GM21360 (cell line): Measurements from ENCODE around the gene GLI3.

ENCODE experiments used
- ATAC-seq: cut with Tn5 transposase; IDR thresholded peaks from one replicate; pipeline ENCODE4 v1.9.1; 2021; ENCODE audit warnings: mild to moderate bottlenecking, moderate library complexity; ENCODE audit not compliant: unreplicated experiment

GLI3 gene

DNA sequence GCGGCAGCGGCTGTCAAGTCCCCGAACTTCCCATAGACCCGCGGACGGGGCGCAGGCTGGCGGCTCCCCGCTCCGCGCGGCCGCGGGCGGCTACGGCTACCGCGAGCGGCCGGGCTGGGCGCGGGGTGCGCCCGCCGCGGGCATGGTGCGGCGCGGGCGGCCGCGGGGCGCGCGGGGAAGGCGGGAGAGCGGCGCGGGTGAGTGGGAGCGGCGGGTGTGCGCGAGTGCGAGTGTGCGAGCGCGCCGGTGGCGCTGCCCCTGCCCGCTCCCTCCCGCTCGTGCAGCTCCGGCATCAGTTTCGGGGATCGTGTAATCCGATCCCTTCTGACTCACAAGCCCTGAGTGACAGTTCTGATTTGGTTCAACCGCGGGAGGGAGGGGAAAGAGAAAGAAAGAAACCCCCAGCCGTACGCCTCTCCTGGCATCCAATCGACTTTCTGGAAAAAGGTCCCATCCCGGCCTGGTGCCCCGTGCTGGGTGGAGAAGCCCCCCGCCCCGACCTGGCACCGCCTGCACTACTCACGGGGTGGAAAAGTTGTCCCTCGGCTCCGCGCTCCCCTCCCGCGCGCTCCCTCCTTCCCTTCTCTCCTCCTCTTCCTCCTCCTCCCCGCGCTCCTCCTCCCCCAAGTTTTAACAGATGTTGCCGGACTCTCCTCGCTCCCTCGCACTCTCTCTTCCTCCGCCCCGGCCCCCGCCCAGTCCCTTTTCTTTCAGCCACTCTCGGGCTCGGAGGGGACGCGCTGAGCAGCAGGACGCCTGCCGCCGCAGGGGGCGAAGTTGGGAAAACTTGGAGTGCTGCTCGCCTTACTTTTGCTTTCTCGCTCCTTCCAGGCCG is at the start of gene GLI3:
GLI3 (minus strand) TSS at position 234 of the 835 bp plus-strand sequence. CDS start 13,956 bp downstream, outside the sequence.
- ATAC-seq: peak; percentile 74

DNA sequence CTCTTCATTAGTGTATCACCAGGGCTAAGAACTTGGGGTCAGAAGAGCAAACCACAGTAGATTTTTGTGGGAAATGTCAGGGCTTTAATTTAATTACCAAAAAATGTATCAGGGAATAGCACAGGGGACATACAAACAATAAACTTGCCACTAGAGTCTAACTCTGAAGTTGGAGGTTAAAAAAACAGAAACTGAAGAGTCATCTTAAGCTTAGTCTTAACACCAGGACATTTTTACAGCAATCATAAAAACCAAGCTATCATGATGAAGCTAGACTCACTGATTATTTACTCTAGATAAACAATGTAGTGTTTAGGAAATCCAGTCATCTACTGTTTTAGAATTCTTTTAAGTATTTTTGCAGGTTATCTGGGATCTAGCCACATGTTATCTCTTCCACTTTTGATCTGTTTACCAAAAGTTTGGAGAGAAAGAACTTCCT is 48.4 kb upstream of the GLI3 start:
- ATAC-seq: no peak

DNA sequence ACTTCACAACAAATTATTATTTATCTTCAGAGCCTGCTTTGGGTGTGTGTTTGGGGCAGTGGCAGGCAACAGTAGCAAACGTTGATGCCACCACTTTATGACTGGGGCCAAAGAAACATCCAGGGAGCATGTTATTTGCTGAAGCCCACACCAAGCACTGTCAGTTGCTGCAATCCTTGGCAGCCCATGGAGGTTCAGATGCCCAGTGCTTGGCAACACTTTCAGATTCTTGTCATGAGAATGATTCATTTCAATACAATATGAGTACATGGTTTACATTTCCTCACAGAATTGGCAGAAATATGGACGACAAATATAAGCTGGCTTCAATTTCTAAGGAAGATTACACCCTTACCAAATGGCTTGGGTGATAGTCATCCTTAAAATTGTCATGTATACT is 46.5 kb upstream of the GLI3 start:
- ATAC-seq: no peak

DNA sequence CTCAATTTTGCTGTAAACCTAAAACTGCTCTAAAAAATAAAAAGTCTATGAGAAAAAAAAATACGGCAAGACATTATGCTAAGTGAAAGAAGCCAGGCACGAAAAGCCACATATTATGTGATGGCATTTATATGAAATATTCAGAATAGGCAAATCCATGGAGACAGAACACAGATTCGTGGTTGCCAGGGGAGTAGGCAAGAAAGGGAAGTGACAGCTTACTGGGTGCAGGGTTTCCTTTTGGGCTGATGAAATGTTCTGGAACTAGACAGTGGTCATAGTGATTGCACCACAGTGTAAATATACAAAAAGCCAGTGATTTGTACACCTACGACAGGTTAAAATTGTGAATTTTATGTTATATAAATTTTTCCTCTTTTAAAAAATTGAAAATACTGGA is 41.3 kb upstream of the GLI3 start:
- no peak for ATAC-seq

DNA sequence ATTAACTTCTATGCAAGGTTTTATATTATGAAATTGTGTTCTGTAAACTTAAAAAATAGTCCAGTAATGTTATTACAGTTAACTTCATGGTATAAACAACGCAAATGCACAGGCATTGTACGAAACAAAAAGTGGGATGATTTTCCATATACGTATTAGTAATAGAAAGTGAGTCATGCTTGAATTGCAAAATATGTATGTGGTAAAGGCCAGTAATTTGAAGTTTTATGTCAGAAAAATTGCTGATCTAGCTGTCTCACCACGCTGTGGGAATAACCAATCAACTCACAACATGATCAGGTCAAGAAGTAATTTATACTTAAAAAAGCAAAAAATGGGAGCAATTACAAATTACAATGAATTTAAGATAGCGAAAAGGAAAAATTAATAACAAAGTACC is 37.0 kb upstream of the GLI3 start:
- ATAC-seq: no peak

DNA sequence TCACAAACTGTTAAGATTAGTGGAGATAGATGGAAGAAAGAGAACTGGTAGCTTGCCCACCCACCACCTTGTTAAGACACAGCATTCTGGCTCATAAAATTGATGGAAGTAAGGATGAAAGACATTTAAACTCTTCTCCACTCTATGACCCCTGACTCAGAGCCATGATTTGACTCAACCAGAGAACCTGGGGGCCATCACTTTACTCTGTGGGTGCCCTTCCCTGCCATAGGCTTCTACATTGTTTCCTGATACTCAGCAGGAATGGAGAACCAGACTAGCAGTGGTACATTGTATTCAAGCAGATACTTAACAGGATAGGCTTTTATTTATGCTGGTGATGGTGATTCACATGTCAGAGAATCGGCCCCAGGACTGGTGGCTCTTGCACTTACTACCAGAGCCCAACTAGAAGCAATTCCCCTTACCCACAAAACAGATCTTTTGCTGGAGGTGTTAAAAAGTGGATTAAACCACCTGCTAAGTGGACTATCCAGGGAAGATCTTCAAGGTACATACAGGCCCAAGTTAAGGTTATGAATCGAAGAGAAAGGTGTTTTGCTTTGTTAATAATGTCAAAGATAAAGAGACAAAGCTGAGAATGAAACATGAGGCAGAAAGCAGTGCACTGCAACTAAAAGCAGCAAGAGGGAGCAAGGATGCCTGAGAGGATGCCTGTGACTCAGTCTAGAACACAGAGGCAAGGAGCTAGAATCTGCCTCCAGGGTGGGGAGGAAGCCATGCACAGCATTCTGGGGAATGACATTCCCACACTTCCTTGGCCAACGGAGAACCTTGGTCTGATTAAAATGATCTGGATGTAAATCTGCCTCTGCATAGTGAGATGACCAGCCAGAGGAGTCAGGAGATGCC is 36.0 kb upstream of the GLI3 start:
- ATAC-seq: no peak

DNA sequence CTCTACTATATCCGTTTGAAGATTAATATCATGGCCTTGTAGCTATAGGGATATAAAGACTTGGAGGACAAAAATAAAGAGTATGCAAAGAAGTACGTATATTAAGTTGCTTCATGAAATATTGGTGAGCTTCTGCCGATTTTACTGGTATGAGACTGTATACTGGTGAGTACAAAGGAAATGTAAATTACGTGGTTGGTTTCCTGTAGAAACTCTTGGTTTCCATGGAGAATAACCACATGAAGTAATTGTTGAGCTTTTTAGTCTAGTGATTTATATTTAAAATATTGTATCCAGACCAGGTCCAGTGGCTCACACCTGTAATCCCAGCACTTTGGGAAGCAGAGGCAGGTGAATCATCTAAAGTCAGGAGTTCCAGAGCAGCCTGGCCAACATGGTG is 32.2 kb upstream of the GLI3 start:
- ATAC-seq: no peak

DNA sequence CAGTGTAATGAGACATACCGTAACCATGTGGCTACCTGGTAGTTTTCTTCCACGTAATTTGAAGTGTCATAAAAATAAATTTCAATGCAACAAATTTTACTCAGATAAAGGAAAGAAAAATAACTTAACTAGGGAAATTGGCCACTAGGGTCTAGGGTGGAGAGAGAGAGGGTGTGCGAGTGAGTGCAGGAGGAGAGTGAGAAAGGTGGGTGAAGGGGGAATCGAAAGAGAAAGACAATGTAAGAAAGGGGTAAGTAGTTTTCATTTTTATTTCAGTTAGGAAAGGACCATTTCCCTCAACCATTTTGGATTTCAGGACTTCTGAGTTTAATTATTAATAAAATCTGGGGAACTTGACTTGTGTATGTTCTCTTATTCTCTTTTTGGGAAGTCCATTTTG is 27.7 kb upstream of the GLI3 start:
- no peak for ATAC-seq

DNA sequence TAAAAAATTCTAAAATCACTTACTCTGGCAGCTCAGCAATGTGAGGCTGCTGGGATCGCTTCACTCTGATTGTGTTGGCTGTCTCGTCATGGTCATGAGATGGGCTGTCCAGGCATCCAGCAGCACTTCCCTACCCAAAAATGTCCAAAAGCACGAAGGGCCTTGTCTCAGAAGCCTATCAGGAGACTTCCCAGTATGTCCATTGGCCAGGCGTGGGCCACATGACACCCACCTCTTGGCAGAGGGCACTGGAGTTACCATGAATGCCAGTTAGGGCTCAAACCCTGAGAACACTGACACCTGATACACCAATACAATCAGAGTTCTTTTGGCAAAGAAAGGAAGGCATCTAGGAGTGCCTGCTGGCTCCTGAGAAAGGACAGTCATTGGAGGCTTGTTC is 27.0 kb upstream of the GLI3 start:
- no peak for ATAC-seq

DNA sequence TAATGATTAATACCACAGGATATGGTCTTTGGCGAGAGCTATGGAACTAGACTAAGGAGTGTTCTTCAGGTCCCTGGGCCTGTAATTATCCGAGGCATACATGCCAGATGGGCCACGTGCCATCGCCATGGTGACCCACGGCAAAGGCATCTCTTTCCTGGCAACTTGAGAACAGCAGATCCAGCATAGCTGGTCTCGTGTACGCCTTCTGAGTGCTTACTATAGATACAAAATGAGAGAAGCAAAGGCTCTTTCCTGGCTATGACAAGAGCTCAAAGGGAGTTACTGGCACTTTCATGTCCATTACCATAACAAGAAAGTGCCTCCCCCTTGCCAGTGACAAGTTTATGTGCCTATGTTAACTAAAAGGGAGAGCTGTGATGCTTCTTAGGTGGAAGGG is 26.0 kb upstream of the GLI3 start:
- no peak for ATAC-seq

DNA sequence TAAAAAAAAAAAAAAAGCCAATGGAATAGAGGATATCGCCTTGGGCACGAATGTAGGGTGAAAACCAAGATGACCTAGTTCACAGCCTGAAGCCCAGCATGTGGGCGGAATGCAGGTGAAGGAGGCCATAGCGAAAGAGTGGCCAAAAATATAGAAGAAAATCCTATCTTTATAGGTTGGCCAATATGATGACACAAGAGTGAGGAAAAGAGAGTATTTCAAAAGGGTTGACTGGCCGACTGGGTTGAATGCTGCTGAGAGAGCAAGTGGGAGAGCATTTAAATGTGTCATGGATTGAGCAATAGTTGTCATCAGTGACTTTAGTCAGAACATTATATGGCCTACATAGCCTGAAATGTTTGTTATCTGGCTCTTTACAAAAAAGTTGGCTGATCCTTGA is 17.2 kb upstream of the GLI3 start:
- no peak for ATAC-seq

DNA sequence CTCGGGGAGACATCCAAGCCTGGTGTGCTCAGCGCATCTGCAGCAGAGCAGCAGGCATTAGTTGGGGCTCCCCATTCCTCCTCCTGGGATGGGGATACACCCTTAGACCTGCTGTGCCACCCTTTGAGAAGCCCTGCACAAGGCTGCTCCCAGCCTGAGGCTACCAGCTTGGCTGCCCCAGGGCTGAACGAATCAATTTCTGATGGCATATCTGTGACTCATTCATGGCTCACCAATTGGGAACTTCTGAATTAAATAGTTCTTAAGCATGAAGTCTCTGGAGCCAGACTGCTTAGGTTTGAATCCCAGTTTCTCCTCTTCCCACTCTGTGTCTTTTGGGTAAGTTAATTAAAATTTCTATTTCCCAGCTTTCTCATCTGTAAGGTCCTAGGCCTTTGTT is 16.3 kb upstream of the GLI3 start:
- no peak for ATAC-seq

DNA sequence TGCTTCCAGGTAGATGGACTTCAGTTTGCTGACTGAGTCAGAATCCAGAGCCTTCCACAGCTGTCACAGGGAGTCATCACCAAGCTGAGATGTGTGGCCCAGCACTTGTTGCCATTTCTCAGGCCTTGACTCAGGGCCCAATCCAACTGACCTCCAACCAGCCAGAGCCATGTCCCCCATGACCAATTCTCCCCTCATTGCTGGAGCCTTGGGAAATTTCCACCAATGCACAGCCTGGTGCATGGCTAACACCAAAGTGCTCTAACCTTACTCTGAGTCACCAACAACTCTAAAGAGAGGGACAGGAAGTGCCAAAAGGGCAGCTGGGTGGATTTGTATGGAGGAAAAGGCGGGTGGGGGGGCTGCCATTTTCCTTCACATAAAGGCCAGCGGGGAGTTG is 13.4 kb upstream of the GLI3 start:
- ATAC-seq: no peak

DNA sequence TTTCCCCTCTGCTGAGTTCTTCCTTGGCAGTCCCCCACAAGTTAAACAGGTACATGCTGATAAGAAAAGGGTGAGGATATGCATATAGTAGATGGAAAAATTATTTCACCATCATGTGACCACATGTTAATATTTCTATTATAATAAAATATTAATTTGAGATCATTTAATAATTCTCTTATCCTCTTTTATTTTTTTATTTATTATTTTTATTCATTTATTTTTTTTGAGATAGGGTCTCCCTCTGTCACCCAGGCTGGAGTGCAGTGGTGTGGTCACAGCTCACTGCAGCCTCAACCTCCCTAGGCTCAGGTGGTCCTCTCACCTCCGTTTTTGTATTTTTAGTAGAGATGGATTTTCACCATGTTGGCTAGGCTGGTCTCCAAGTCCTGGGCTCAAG is 11.6 kb upstream of the GLI3 start:
- no peak for ATAC-seq

DNA sequence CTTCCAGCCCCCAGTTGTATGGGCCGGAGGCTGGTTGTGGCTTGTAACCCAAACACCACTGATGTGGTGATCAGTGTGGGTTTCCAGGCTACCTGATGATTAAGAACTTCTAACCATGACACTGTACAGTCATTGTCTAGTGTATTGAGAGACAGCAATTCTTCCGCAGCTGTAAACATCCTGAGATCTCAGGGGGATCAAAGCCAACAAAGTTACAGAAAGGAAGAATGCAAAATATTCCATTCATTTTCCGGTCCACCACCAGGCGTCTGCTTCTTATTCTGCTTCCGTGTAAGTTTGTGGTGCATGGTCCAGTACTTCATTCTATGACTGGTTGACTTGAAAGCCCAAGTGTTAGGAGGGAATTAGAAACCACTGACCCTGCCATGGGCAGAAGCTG is 10.3 kb upstream of the GLI3 start:
- no peak for ATAC-seq

DNA sequence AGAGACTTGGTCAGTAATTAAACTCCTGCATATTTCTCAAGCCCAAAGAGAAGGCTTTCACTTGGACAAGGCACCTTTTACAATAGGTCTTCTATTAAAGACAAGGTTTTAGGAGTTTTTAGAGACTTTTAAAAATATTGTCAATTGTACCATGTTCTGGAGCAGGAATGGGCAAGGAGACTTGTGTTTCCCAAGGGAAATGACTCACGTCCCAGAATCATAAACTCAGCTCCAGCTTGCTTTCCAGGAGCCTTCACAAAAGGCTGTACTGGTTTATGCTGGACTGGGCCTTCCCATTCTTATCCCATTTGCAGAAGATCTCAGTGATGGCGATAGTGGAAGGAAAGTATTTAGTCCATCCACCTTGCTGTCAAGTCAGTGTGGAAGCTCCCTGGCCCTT is 7.8 kb upstream of the GLI3 start:
- ATAC-seq: no peak

DNA sequence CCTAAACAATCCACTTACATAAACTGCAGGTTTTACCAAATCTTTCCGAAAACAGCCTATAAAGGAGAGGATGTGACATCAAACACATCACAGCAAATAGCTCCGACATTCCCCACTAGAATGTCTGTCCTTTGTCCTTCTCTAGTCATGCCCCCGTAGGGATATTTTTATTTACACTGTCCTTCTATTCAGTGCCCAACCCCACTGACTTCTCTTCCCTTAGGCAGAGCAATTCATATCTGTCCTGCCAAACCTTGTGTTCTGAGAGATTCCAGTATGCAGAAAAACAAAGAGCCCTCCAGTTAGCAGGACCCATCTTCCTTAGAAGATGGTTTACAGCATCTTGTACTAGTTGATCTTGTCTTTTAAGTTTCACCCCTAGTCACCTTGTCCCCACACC is 5.4 kb upstream of the GLI3 start:
- no peak for ATAC-seq

DNA sequence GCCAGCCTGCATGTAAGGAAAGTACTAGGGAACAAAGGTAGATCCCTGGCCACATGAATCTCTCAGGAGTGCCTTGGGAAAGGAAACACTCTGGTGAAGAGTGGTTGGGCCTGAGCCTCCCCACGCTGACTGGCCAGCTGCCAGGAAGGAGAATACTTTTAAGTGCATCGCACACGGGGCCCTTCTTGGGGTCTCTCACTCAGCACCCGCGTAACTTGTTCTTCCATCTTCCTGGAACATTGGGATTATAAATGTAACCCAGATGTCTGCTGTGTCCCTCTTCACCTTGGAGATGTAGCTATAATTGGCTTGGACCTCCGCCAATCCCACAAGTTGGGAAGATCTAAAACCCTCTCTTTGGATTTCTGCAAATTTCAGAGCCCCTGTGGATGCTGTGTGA is 4.4 kb upstream of the GLI3 start:
- no peak for ATAC-seq

DNA sequence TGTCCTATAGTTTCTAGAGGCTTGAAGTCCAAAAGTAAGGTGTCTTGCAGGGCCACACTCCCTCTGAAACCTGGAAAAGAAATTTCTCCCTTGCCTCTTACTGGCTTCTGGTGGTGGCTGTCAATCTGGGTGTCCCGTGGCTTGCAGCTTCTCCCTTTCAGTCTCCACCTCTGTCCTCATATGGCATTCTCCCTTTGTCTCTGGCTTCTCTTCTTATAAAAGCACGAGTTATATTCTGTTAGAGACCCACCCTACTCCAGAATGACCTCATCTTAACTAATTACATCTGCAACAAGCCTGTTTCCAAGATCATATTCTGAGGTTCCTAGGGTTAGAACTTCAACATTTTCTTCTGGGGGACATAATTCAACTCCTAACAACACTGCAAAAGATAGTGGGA is 3.4 kb upstream of the GLI3 start:
- no peak for ATAC-seq

DNA sequence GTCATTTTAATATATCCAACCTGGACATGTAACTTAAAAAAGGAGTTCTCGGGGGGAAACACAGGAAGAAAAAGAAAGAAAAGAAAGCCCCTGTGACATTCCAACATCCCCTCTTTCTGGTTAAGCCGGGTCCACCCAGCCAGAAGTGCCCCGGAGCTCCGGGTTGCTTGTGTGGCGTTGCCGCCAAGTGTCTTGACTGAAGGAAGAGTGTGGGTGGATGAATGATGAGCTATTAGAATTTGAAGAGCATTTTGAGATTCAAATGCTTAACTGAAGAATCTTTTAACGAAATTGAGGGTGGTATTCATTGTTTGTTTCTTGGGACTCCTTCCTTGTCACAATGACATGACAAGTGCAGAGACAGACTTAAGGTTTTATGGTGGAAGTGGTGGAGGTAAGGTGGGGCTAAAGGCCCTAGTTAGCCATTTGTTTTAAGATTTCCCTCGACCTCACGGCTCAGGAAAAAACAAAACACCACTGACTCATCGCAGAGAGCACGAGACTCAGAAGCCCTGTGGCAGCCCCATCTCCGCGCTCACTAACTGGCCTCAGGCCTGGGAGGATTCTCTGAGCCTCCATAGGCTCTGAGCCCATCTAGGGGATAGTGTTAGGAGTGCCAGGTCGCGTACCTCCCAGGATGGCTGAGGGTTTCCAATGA is 1.8 kb upstream of the GLI3 start:
- no peak for ATAC-seq

DNA sequence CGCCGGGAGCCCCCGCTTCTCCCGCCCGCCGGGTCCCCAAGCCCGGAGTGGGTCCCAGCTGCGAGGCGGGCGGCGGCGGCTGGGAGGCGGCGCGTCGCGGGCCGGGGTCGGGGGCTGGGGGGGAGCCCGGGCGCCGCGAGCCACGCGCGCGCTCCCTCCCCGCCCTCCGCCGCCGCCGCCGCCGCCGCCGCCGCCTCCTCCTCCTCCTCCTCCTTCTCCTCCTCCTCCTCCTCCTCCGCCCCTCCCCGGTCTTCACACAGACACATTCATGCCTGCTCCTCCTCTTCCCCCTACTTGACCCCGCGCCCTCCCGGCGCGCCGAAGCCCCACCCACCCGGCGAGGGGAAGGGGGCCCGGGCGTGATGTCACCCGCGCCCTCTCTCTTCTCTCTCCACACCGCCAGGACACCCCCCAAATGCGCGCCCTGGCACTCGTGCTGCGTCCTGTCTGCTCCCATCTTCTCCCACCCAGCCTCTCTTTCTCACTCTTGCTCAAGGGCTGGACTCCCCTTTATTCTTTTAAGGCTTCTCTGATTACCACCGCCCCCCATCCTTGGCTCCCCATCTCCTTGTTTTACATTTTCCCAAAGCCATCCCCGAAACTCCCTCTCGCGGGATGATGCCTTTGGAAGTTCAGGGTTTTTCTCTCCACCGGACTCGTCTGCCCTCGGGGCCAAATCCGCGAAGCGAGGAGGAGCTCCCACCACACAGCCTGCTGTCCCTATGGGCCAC is 967 bp upstream of the GLI3 start:
- ATAC-seq: peak; percentile 9
